Activated CD8-positive, alpha-beta T cell treated with anti-CD3 and anti-CD28 coated beads, Interleukin-2, amount 10 ng/mL, durations not matched to agents 7 days and 5 days (primary cell): ENCODE data around the gene PPP1R12C. TPM values are rescaled to one million over a fixed set of nuclear protein-coding genes. Genes with fewer than 3 reads are reported as not detected.
A peak's percentile ranks its signal among the peaks of the same experiment; 100 is the strongest.
"Not testable (repeated sequence)": the region's sequence is repeated elsewhere in the genome, so short reads cannot be mapped to it uniquely, and the experiment has no call there.

Experiments used
- ATAC-seq: fragments of 150-1000 bp; cut with Tn5 transposase; one replicate; pipeline ENCODE4 v1.10.0; 2021; ENCODE audit warnings: moderate library complexity
- CTCF ChIA-PET: fragments of 350-600 bp; sonication (Branson Sonifier 250); formaldehyde crosslinking; loops from one replicate; lab custom pipeline; 2021; ENCODE audit warnings: antibody characterized with exemption; lab: Charles Lee
- POLR2A ChIA-PET: fragments of 350-600 bp; sonication (Branson Sonifier 250); formaldehyde crosslinking; loops from one replicate; lab custom pipeline; 2021; ENCODE audit warnings: antibody characterized with exemption; lab: Charles Lee
- DNase-seq: peaks from one replicate; pipeline ENCODE4 v3.0.0-alpha.2; 2020
- H3K27ac Mint-ChIP-seq: one replicate; pipeline ENCODE4 v1.8.0; 2021; ENCODE audit warnings: mild to moderate bottlenecking, mixed read lengths
- H3K27me3 Mint-ChIP-seq: one replicate; pipeline ENCODE4 v1.8.0; 2021; ENCODE audit warnings: low read depth, mixed read lengths
- H3K36me3 Mint-ChIP-seq: one replicate; pipeline ENCODE4 v1.8.0; 2021; ENCODE audit warnings: low read depth, mixed read lengths
- H3K4me1 Mint-ChIP-seq: one replicate; pipeline ENCODE4 v1.8.0; 2021; ENCODE audit warnings: low read depth, mixed read lengths
- H3K4me3 Mint-ChIP-seq: one replicate; pipeline ENCODE4 v1.8.0; 2021; ENCODE audit warnings: mild to moderate bottlenecking, mixed read lengths
- H3K9me3 Mint-ChIP-seq: one replicate; pipeline ENCODE4 v1.8.0; 2022; ENCODE audit warnings: mixed read lengths; ENCODE audit not compliant: insufficient read depth
- total RNA-seq, 2 experiments: library from RNA; stranded (reverse); gene quantifications; one replicate each; pipeline ENCODE4 v1.2.3, GENCODE V29; 2021

The PPP1R12C gene
- total RNA-seq, 2 experiments from 2014 or later: 137 to 142 TPM

DNA sequence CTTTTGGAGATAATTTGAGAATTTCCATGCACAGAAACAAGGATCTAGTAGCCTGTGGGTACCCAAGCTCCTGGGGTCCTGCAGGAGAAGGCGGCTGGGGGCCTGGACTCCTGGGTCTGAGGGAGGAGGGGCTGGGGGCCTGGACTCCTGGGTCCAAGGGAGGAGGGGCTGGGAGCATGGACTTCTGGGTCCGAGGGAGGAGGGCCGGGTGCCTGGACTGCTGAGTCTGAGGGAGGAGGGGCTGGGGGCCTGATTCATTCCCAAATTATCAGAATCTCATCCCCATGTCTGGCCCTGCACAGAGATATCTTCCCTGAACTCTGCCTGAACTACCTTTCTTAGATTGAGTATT, 54.0 kb downstream of the PPP1R12C start:
- Mint-ChIP-seq H3K9me3 (no peaks in the 10 kb centered on the region), H3K27ac (peak overlapping the region; percentile 43), H3K4me1 (peaks cover 35% of the 10 kb centered on the region), H3K27me3 (peaks cover 30% of the 10 kb centered on the region), H3K36me3 (peaks cover 20% of the 10 kb centered on the region), H3K4me3 (peak overlapping the region; percentile 90)
- CTCF ChIA-PET: interaction anchor here (1.5 kb wide), 1 partner anchor 182 kb away, joined by 6 read pairs; no protein-coding TSS in a partner anchor
- ATAC-seq: no peak
- no peak for DNase-seq
- POLR2A ChIA-PET: interaction anchor here (0.6 to 1.5 kb wide), 4 partner anchors 17 to 97 kb away, joined by 3 to 6 read pairs (median 3); partner anchors contain the start of gene PPP1R12C

DNA sequence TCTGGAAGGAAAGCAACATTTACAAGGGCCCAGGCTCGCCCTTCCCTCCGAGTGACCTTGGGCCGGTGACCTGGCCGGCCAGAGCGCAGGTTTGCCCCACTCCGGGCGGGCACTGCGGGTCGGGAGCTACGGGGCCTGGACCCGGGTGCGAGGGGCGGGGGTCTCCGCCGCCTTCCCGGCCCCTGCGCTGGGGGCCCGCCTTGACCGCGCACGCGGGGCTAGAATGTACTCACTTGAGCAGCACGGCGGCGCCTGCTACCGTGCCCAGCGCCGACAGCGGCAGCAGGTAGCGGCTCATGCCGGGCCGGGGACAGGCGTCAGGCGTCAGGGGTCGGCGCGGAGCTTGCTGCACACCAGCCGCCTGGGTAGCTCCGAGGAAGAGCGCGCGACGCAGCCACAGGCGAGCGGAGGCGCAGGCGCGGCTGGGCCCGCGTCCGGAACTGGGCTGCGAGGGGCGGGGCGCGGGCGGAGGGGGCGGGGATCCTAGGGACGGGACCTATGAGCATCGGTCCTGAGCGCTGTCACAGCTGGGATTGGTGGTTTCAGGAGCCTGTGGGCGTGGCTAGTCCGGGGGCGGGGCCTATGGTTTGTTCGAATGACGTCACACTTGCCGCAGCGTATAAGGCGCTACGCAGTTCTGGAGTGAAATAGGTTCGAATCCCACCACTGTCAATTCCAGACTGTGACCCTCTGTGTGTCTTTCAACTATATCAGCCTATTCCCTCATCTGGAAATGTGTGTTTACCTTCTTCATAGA, 54.5 kb downstream of the PPP1R12C start, which contains the start of gene RDH13:
TSS of gene RDH13 (minus strand) at position 414 of the 757 bp plus-strand sequence. CDS start at position 298, 116 bp downstream.
- POLR2A ChIA-PET: interaction anchor here (0.6 to 1.5 kb wide), 4 partner anchors 18 to 98 kb away, joined by 3 to 6 read pairs (median 3); partner anchors contain the start of gene PPP1R12C
- H3K27ac Mint-ChIP-seq: peak within 1 kb of the TSS; percentile 85
- H3K27me3 Mint-ChIP-seq: peaks cover 27% of the 10 kb centered on the region
- peak; percentile 99 for DNase-seq
- peaks cover 23% of the 10 kb centered on the region for H3K36me3 Mint-ChIP-seq
- no peaks in the 10 kb centered on the region for H3K9me3 Mint-ChIP-seq
- H3K4me3 Mint-ChIP-seq: peak within 1 kb of the TSS; percentile 90
- ATAC-seq: peak; percentile 100
- peaks cover 35% of the 10 kb centered on the region for H3K4me1 Mint-ChIP-seq
- CTCF ChIA-PET: interaction anchor here (1.5 kb wide), 1 partner anchor 182 kb away, joined by 6 read pairs; no protein-coding TSS in a partner anchor

DNA sequence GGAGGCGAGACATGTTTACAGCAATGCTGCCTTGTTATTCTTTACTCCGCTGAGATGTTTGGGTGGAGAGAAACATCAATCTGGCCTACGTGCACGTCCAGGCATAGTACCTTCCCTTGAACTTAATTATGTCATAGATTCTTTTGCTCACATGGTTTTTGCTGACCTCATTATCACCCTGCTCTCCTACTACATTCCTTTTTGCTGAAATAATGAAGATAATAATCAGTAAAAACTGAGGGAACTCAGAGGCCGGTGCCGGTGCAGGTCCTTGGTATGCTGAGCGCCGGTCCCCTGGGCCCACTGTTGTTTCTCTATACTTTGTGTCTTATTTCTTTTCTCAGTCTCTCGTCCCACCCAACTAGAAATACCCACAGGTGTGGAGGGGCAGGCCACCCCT, 57.1 kb downstream of the PPP1R12C start:
- DNase-seq, POLR2A ChIA-PET, ATAC-seq, H3K4me3 Mint-ChIP-seq, H3K9me3 Mint-ChIP-seq, H3K27ac Mint-ChIP-seq, H3K27me3 Mint-ChIP-seq: not testable (repeated sequence)
- CTCF ChIA-PET: interaction anchor here (1.0 kb wide), 1 partner anchor 179 kb away, joined by 3 read pairs; no protein-coding TSS in a partner anchor
- Mint-ChIP-seq H3K36me3 (peaks cover 38% of the 10 kb centered on the region), H3K4me1 (peaks cover 35% of the 10 kb centered on the region)

DNA sequence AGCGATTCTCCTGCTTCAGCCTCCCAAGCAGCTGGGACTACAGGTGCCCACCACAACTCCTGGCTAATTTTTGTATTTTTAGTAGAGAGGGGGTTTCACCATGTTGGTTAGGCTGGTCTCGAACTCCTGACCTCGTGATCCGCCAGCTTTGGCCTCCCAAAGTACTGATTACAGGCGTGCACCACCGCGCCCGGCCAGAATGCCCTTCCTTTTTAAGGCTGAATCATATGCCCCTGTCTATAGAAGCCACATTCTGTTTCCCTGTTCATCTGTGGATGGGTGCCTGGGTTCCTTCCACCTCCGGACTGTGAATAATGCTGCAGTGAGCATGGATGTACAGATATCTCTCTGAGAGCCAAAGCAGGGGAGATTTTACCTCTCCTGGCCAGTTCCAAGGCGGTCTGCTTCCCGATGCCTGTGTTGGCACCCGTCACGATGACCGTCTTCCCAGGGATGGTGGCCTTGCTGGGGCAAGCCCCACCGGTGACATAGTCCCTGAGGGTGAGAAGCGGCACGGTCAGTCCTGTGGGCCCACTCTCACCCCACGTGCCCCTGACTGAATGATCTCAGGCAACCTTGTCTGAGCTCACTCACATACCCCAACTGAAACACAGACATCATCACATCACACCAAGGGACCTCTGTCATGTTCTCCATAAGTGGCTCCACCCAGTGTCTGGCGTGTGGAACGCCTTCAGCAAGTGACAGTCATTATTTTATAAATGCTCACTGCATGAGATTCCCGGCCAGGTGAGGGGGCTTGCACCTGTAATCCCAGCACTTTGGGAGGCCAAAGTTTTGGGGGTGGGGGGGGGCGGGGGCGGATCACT, 58.4 kb downstream of the PPP1R12C start:
- H3K9me3 Mint-ChIP-seq: no peaks in the 10 kb centered on the region
- ChIA-PET POLR2A (no interaction called here), CTCF (interaction anchor here (1.0 to 1.1 kb wide), 2 partner anchors 12 to 178 kb away, joined by 3 read pairs; no protein-coding TSS in a partner anchor)
- ATAC-seq: no peak
- peak overlapping the region; percentile 43 for H3K27ac Mint-ChIP-seq
- DNase-seq: no peak
- peaks cover 3% of the 10 kb centered on the region for H3K27me3 Mint-ChIP-seq
- no peak overlapping the region for H3K4me3 Mint-ChIP-seq
- H3K4me1 Mint-ChIP-seq: peaks cover 35% of the 10 kb centered on the region
- peaks cover 43% of the 10 kb centered on the region for H3K36me3 Mint-ChIP-seq

DNA sequence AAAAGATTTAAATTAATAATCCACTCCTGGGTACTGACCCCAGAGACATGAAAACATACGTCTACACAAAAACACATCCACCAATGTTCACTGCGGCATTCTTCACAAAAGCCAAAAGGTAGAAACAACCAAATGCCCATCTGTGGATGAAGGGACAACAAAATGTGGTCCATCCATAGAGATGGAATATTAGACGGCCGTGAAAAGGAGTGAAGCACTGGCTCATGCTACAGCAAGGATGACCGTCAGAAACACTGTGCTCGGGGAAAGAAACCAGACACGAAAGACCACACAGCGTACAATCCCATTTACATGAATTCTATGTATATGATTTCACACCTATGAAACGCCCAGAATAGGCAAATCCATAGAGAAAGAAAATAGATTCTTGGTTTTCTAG, 60.6 kb downstream of the PPP1R12C start:
- Mint-ChIP-seq H3K27ac (no peak overlapping the region), H3K27me3 (no peaks in the 10 kb centered on the region), H3K4me1 (peaks cover 24% of the 10 kb centered on the region), H3K9me3 (no peaks in the 10 kb centered on the region), H3K36me3 (peaks cover 54% of the 10 kb centered on the region), H3K4me3 (no peak overlapping the region)
- ChIA-PET CTCF (interaction anchor here (0.8 kb wide), 1 partner anchor 11 kb away, joined by 3 read pairs; no protein-coding TSS in a partner anchor), POLR2A (no interaction called here)
- DNase-seq (no peak), ATAC-seq (no peak)

DNA sequence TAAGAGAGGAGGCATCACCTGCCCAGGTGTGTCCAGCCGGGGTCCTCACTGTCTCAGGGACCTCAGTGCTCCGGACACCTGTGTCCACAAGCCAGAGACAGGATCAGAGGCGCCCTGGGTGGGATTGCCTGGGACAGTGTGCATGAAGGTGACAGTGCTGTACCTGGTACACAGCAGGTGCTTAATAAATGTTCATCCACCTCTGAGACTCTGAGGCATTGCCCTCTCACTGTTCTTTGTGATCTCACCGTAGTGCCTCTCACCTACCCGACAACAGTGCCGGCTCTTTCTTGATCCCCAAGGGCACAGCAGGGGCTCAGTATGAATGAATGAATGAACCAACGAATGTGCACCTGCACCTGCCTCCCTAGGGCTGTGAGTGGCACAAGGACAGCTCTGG, 63.7 kb downstream of the PPP1R12C start:
- H3K27ac Mint-ChIP-seq: no peak overlapping the region
- no peaks in the 10 kb centered on the region for H3K4me1 Mint-ChIP-seq
- ATAC-seq (no peak), DNase-seq (no peak)
- CTCF ChIA-PET: no interaction called here
- no peaks in the 10 kb centered on the region for H3K27me3 Mint-ChIP-seq
- peaks cover 54% of the 10 kb centered on the region for H3K36me3 Mint-ChIP-seq
- POLR2A ChIA-PET: no interaction called here
- no peak overlapping the region for H3K4me3 Mint-ChIP-seq
- H3K9me3 Mint-ChIP-seq: no peaks in the 10 kb centered on the region

DNA sequence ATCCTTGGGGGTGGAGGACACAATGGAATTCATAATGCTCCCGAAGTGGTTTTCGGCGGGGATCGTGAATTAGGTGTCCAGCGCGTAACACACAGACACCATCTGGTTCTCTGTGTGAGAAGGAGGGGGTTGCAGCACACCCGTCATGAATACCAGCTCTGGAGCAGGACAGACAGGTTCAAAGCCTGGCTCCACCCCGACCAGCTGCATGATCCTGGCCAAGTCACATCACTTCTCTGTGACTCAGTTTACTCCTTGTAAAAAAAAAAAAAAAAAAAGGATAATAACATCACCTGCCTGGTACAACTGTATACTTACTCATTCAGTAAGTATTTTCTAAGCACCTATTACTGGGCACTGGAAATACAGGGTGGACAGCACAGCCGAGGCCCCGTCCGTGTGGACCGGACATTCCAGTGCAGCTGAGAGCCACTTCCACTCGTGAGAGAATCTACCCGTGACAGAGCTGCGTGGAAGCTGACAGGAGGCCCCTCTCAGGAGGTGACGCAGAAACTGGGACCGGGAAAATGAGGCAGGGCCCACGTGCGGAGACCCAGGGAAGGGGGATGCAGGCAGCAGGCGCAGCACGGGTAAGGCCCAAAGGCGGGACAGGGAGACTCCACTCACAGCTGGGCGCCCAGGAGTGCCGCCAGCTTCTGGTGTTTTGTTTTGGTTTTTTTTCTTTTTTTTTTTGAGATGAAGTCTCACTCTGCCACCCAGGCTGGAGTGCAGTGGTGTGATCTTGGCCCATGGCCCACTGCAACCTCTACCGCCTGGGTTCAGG, 66.5 kb downstream of the PPP1R12C start:
- DNase-seq (no peak), ATAC-seq (no peak)
- POLR2A ChIA-PET: no interaction called here
- Mint-ChIP-seq H3K27ac (no peak overlapping the region), H3K27me3 (no peaks in the 10 kb centered on the region), H3K9me3 (no peaks in the 10 kb centered on the region), H3K4me3 (no peak overlapping the region), H3K36me3 (peaks cover 60% of the 10 kb centered on the region), H3K4me1 (no peaks in the 10 kb centered on the region)
- CTCF ChIA-PET: no interaction called here

DNA sequence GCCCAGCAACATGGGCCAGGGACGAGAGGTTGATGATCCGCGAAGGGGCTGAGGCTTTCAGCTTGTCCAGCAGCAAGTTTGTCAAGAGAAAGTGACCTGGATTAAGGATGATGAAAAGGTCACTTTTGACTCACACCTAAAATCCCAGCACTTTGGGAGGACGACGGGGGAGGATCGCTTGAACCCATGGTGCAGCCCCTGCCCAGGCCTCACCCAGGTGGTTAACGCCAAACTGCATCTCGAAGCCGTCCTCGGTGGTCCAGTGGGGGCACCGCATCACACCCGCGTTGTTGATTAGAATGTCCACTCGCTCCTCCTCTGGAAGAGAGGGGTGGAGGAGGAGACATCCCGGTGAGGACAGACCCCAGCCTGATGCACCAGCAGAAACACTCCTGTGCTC, 69.0 kb downstream of the PPP1R12C start:
- POLR2A ChIA-PET: no interaction called here
- peaks cover 9% of the 10 kb centered on the region for H3K4me1 Mint-ChIP-seq
- no peak overlapping the region for H3K27ac Mint-ChIP-seq
- H3K36me3 Mint-ChIP-seq: peaks cover 63% of the 10 kb centered on the region
- no peak for DNase-seq
- no peaks in the 10 kb centered on the region for H3K27me3 Mint-ChIP-seq
- no peak for ATAC-seq
- no peaks in the 10 kb centered on the region for H3K9me3 Mint-ChIP-seq
- CTCF ChIA-PET: no interaction called here
- H3K4me3 Mint-ChIP-seq: no peak overlapping the region

DNA sequence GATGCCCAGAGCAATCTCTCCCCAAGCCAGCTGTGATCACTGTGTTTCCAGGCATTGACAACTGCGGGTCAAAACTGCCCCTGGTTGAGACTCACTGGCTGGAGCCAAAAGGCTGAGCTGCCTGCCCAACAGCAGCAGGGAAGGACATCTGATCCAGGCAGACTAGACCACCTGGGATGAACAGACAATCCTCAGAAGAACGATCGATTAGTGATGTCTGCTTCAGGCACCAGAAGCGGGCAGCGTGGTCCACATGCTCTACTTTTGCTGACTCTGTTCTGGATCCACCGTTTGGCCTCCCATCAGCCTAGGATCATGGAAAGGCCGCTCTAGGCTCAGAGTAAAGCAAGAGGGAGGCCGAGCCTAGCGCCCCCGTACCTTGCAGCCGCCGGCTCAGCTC, 69.5 kb downstream of the PPP1R12C start:
- no peak overlapping the region for H3K27ac Mint-ChIP-seq
- no peaks in the 10 kb centered on the region for H3K9me3 Mint-ChIP-seq
- ChIA-PET CTCF (no interaction called here), POLR2A (no interaction called here)
- peaks cover 63% of the 10 kb centered on the region for H3K36me3 Mint-ChIP-seq
- no peak for ATAC-seq
- no peak overlapping the region for H3K4me3 Mint-ChIP-seq
- DNase-seq: no peak
- H3K4me1 Mint-ChIP-seq: peaks cover 13% of the 10 kb centered on the region
- H3K27me3 Mint-ChIP-seq: no peaks in the 10 kb centered on the region

DNA sequence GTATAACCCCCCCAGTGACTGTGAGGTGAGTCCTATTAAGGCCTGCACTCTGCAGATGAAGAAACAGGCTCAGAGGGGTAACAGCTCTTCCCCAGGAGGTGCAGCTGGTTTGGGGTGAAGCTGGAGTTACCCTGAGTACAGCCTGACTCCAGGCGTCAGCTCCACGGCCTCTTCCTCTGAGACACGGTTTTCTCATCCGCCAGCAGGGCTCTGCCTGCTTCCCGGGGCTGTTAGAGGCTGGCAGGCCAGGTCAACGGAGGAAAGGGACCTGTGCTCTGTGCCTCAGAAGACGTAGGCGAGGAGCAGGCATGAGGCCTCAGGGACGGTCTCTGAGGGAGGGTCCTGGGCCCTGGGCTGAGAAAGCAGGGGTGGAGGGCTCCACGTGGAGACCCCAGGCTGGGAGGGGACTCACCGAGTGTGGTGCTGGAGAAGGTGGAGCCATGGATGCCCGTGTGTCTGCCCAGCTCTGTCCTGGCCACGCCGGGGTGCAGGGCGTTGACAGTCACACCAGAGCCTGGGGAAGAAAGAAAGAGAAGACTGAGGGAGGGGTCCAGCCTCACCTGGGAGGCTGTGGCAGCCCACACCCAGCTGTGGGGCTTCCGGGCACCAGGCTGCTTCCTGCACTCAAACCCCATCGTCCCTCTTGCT, 70.3 kb downstream of the PPP1R12C start:
- no peak overlapping the region for H3K27ac Mint-ChIP-seq
- H3K9me3 Mint-ChIP-seq: no peaks in the 10 kb centered on the region
- DNase-seq (no peak), ATAC-seq (no peak)
- H3K36me3 Mint-ChIP-seq: peaks cover 65% of the 10 kb centered on the region
- ChIA-PET CTCF (interaction anchor here (1.2 kb wide), 1 partner anchor 11 kb away, joined by 3 read pairs; no protein-coding TSS in a partner anchor), POLR2A (no interaction called here)
- no peaks in the 10 kb centered on the region for H3K27me3 Mint-ChIP-seq
- no peak overlapping the region for H3K4me3 Mint-ChIP-seq
- H3K4me1 Mint-ChIP-seq: peaks cover 22% of the 10 kb centered on the region
